ENCODE measurements around the gene NPTXR. TPM values are rescaled to one million over a fixed set of nuclear protein-coding genes. Genes with fewer than 3 reads are reported as not detected.

The NPTXR gene
- total RNA-seq (2014; rRNA removed; shearing (Covaris generic)), result 0.12 and 0.37 TPM in 2 replicates
- 0.15 and 0.24 TPM in 2 replicates for polyA plus RNA-seq (2014; cell fraction: nucleus; rRNA removed)

DNA sequence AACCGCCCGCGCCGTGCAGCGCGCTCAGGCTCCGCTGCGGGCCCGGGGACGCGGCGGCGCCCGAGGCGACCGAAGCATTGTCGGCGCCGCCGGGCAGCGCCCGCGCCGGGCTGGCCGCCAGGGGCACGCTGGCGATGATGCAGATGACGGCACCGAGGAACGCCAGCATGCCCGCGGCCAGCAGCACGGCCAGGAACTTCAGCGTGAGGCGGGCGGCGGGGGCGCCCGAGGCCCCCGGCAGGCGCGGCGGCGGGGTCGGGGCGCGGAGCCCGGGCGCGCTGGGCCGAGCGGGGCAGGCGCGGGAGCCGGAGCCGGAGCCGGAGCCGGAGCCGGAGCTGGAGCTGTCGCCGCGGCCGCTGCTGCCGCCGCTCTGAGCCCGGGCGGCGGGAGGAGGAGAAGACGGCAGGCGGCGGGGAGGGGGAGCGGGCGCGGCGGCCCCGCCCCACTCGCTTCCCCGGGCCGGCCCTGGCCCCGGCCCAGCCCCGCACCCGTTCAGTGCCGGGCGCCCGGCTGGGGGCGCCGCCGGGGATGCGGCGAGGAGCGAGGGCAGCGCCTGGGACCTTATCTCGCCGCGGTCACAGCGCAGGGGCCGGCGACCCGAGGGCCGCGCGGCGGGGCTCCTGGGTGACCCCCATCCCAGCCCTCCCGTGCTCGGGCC, at the start of gene NPTXR:
Gene NPTXR (minus strand): TSS at position 372 of the 658 bp plus-strand sequence.
- peak; percentile 14 for DNase-seq (ENCODE audit: extremely low read depth, low read depth)

DNA sequence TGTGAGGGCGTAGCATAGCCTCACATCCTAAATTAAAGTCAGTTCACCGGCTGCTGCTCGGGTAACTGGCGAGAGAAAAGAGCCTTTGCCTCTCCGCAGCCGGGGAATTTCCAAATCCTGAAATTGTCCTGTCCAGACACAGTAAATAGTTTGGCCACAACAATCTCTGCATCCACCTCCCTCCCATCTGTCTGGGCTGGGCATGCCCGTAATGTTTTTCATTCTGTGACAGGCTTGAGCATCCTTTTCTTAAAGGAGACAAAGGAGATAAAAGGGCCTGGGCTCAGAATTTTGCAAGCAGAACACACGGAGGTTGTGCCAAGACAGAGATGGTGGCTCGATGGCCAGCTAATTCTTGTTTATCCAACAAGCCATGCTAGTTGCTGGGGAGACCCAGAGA, 47.4 kb upstream of the NPTXR start:
- no peak for DNase-seq (ENCODE audit: extremely low read depth, low read depth)

DNA sequence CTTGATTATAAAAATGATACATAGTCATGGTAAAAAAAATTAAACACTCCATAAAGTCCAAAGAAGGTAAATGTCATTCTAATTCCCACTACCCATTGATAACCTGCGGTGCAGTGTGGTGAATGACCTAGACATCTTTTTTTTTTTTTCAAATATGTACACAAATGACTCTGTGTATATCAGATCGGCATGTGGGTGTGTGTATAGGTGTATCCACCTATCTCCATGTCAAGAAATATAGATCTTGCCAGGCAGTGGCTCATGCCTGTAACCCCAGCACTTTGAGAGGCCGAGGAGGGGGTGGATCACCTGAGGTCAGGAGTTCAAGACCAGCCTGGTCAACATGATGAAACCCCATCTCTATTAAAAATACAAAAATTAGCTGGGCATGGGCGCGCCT, 46.5 kb upstream of the NPTXR start:
- no peak for DNase-seq (ENCODE audit: extremely low read depth, low read depth)

DNA sequence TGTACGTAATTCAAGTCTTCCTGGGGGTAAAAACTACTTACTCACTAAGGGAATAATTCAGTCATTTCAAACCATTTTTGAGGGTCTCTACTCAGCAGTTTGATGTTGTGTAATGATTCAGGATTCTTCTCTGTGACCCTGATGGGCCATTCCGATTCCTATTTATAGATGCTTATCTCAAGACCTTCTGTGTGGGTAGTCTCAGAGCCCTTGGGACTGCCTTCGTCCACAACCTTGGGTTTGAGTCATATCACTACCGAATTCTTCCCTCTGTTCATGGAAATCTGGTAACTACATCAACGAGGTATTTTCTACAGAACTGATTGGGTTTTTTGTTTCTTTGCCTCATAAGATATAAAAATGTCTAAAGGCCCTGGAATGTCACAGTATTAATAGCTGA, 42.5 kb upstream of the NPTXR start:
- no peak for DNase-seq (ENCODE audit: extremely low read depth, low read depth)

DNA sequence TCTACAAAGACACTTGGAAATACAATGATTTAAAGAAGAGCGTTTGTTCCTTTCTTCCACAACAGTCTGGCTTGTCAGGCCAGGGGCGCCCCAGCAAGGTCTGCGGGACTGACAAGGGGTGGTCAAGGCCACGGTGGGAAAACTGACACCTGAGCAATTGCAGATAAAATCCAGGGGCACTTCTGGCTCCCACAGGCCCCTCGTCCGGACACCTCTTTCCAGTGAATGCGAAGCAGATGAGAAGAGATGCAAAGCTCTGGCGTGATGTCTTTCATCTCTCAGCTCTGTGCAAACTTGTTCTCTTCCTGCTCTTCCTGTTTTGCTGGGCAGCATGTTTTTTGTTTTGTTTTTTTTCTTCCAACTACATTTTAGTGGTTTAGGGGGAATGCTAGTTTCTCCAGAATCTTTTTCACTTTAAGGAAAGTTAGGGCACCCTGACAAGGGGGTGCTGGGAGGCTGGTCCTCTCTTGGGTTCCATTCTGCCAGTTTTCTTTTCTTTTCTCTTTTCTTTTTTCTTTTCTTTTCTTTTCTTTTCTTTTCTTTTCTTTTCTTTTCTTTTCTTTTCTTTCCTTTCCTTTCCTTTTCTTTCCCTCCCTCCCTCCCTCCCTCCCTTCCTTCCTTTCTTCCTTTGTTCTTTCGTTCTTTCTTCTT, 39.3 kb upstream of the NPTXR start:
- DNase-seq (ENCODE audit: extremely low read depth, low read depth), result no peak

DNA sequence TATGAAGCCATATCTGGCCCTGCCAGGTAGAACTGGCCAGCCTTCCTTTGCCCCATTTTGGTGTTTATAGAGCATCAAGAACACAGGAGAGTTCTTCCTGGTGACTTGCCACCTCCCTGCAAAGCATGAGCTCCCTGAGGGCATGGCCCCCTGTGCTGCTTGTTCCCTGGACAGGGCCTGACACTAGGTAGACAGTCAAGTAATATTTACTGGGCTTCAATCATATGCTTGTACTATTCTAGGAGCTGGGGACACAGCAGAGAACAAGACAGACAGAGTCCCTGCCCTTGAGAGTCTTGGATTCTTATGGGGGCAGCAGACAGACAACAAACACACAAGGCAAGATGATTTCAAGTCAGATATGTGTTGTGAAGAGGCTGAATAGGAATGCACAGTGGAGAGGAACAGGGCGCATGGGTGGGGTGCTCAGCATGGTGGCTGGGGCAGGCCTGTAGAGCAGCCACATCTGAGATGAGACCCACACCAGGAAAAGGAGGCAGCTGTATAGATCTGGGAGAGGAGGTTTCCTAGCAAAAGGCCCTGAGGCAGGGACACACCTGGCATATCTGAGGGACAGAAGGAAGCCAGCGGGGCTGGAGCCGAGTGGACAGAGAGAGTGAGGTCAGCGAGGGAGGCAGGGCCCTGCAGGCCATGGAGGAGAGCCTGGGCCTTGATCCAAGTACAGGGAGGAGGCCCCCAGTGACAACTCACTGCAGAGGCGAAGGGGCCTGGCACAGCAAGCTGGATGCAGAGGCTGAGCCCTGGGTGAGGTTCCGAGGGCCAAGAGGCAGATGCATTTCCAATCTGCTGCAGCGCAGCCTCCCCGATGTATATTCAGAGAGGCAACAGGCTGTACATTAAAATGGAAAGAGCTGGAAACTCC, 38.4 kb upstream of the NPTXR start:
- no peak for DNase-seq (ENCODE audit: extremely low read depth, low read depth)

DNA sequence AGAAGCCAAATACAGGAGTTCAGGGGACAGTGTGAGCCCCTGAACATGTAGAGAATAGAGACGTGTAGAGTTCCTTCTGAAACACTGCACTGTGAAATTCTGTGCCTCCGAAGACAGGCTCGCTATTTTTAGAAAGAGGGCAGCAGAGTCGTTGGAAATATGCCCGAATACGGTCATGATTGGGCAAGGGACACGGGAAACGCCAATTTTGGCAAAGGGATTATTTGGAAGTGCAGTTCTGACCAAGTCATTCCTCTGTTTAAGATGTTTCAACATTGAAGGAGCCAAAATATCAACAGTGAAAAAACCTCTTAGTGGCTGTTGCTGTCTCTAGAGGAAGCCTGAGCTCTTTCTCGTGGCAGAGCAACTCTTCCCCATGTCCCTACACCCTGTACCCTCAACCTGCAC, 37.6 kb upstream of the NPTXR start:
- no peak for DNase-seq (ENCODE audit: extremely low read depth, low read depth)

DNA sequence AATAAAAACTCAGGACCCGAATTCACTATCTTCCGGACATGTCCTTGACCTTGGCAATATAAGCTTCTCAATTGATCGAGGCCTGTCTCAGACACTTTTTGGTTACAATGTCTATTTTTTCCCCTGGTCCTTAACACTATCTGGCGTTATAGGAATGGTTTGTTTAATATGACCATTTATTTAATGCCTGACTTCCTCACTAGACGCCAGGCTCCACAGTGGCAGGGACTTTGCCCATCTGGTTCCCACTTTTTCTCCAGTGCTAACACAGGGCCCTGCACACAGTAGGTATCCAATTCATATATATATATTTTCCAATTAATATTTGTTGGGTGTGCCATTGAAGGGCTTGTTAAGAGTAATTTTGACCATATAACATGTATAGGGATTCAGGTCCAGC, 36.1 kb upstream of the NPTXR start:
- DNase-seq (ENCODE audit: extremely low read depth, low read depth), result no peak

DNA sequence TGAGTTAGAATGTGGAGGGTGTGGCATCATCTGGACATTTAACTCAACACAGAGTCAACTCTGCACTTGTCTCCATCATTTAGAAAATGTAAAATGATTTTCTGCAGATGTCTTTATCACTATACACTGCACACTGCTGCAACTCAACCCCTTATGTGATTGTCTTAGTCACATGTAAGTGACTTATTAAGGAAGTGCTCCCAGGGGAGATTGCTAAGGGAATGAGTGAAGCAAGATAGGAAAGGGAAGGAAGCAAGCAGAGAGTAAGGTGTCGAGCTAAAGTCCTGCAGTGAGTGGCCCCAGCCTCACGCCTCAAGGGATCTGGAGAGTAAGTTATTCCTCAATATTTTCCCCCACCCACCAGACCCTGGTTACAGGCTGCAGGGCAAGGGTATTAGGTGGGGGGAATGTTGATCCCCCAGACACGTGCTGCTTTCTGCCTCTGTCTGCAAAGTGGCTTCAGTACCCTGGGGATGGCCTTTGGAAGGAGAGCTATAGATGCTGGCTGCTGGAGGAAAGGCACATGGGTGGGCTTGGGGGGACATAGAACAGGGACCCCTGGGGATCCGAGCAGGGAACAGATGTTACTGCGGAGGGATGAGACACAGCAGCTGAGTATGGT, 35.4 kb upstream of the NPTXR start:
- DNase-seq (ENCODE audit: extremely low read depth, low read depth), result no peak

DNA sequence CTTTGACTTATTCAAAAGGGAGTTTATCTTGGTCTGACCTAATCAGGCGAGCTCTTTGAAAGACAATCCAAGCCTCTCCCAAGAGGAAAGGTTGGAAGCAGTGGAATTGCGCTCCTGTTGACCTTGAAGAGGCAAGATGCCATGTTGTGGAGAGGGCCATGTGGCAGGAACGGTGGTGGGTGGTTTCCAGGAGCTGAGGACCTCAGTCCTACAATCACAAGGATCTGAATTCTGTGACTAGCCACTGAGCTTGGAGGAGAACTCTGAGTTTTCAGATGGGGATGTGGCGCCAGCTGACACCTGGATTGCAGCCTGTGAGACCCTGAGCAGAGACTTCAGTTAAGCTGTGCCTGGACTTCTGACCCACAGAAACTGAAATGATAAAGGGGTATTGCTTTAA, 34.2 kb upstream of the NPTXR start:
- no peak for DNase-seq (ENCODE audit: extremely low read depth, low read depth)

DNA sequence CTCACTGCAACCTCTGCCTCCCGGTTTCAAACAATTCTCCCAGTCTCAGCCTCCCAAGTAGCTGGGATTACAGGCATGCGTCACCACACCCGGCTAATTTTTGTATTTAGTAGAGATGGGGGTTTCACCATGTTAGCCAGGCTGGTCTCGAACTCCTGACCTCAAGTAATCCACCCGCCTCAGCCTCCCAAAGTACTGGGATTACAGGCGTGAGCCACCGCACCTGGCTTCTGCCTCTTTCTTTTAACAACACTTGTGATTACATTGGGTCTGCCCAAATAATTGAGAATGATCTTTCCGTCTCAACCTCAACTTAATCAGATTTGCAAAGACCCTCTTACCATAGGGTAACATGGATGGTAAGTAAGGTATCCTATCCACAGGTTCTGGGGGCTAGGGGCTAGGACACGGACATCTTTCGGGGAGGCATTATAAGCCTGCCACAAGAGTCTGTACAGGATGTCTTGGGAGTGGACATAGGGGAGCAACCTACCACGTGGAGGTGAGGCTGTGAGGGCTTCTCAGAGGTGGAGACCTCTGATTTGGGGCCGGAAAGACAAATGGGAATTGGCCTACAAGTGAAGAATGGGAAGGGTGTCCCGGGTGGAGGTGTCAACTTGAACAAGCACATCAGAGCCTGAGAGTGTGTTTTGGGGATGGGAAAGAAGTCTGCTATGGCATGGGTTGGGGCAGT, 30.8 kb upstream of the NPTXR start:
- no peak for DNase-seq (ENCODE audit: extremely low read depth, low read depth)

DNA sequence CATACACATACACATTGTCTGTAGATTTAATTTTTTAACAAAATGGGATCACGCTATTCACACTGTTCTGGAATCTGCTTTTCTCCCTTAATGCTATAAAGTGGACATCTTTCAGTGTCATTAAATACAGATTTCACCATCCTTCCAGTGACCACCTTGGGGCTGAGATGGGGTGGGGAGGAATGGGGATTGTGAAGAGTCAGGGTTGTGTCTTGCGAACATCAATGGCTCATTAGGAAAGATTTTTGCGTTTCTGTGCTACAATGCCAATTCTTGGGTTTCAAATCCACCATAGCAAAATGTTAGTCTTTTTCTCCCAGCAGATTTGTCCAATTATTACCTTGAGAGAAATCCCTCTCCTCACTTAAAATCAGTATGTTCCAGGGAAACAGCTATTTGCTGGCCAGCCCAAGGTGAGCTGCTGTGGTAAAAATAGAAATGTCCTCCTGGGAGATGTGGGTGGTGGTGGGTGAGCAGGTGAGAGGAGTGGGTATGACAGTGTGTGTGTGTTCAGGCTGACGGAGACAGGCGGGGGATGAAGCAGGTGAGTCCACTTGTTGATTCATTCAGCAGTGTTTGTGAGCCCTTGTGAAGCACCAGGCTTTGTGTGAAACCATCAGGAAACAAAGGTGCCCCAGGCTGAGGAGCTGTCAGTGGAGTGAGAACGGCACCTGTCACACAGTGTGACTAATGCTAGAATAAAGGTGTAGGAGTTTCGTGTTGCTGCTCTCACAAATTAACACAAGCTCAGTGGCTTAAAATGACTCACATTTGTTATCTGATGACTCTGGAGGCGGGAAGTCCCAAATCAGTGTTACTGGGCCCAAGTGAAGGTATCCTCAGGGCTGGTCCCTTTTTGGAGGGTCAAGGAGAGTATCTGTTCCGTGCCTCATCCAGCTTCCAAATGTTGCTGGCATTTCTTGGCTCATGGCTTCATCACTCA, 29.9 kb upstream of the NPTXR start:
- DNase-seq (ENCODE audit: extremely low read depth, low read depth), result no peak

DNA sequence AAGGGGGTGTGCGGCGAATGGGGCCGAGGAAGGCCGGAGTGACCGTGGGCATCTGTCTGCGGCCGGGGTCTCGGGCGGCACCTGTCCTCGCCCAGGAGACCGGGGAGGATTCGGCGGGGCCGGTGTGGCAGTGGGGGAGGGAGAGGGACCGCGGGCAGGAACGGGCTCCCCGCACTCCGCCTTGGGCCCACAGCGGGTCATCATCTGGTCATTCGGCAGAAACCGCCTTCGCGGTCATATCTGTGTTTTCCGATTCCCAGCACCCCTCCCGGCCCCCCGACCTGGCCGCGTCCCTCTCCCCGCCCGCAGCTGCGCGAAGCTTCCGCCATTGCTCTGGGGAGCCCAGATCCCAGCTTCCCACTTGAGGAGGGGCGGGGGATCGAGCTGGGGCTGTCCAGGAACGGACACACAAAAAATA, 29.0 kb upstream of the NPTXR start:
- DNase-seq (ENCODE audit: extremely low read depth, low read depth), result no peak

DNA sequence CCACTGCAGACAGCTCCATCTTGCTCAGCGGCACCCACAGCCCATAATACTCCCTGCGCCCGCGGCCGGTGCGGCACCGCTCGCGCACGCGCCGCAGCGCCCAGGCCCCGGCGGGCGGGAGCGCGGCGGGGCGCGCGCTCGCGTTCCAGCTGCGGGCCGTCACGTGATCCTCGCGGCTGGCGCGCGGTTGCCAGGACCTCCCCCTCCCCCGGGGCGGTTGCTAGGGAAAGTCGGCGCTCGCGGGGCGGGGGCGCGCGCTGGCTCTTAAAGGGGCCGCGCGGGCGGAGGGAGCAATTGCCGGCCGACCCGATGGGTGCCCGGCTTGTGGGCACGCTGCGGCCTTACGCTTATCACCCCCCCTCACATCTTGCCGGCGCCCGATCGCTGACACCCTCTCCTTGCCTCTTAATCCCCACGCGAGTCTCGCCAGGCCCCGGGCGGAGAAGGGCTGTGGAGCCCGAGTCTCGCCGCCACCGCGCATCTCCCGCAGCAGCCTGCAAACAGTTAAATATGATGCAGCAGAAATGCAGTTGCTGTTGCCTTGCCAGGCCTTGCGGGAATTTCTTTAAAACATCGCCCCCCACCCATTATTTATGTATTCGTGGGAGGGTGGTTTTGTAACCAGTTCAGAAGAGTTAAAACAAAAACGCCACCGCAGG, 28.5 kb upstream of the NPTXR start, which contains the start of gene CBX6:
Gene CBX6 (minus strand): TSS at position 45 of the 659 bp plus-strand sequence. CDS start 26 bp downstream, at position 19.
- peak; percentile 63 for DNase-seq (ENCODE audit: extremely low read depth, low read depth)

DNA sequence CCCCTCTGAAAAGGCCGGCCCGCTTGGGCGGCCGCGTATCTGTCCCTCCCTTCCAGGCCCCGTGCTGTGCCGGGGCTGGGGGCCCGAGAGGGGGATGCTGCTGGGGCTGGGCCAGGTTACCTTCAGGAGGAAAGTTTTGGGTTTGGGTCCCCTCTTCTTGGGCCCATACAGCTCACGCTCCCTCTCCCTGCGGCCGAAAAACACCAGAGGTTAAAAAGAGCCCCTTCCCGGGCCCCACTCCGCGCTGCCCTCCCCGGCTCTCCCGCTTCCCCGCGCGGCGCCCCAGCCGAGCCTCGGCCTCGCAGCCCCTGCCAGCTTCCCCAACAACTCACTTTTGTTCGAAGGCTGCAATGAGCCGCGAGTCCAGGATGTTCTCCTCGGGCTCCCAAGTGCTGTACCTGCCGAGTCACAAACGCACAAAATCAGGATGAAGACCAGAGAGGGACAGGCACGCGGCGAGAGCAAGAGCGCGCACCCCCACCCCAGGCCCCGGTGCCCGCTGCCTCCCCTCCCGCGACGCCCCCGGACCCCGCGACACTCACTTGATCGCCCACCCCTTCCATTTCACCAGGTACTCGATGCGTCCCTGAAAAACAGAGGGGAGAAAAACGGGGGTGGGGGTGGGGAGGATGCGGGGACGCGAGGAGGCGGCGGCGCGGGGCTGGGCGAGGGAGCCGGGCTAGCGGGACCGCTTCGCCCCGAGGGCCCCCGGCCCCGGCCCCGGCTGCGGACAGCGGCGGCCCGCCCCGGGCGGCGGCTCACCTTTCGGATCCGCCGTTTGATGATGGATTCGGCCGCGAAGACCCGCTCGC, 27.7 kb upstream of the NPTXR start:
- DNase-seq (ENCODE audit: extremely low read depth, low read depth), result no peak

DNA sequence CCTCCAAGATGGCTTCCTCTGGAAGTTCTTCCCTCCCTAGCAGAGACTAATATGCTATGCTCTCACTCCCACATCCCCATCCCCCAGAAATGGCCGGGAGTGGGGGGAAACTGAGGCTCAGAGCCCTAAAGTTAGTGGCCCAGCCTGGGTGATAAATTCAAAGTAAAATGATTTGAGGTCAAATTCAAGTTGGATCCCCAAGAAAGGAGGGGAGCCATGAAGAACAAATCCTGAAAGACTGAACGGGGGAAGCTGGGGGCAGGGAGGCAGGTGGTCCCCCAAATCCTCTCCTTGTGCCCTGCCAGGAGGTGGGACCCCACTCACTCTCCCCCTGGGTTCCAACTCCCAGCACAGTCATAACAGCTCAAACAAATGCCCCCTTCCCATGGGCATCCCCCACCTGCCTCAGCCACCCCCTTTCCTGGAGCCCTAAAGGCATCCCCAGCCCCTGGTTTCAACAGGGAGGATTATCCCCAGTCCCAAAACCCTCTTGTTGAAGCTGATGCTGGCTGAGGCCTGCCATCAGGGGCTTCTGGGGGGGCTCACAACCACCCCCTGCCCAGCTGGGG, 27.0 kb upstream of the NPTXR start:
- no peak for DNase-seq (ENCODE audit: extremely low read depth, low read depth)

DNA sequence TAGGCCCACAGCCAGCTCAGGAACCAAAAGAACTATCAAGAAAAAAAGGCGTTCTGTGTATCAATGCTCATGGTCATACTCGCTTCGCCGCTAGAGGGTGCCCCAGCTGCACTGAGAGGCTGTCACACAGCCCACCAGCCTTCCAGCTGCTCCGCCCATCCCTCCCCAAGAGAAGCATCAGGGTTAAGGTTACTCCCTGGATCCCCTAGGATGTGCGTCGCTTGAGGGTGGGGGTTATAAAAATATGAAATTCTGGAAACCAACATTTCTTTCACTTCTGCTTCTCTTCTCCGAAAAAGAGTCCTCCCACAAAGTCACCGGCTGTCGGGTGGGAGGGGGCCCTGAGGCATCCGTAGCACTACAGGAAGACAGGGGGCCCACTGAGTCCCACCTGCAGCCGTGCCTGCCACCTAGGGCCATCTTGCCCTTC, 26.5 kb upstream of the NPTXR start:
- peak; percentile 51 for DNase-seq (ENCODE audit: extremely low read depth, low read depth)

All from NCI-H460 (cell line).